ENCODE measurements around the gene UNC13A.
"Not testable (repeated sequence)": the region's sequence is repeated elsewhere in the genome, so short reads cannot be mapped to it uniquely, and the experiment has no call there.

Gene UNC13A

GRCh38 chr19:17605761-17606589 is 82.2 kb downstream of the UNC13A start:
- peak; percentile 46 to 74 (median 64) for DNase-seq (ENCODE audit: low read depth in 4 of 4, low spot score in 1 of 4)

GRCh38 chr19:17605117-17605516 is 83.0 kb downstream of the UNC13A start:
- DNase-seq (ENCODE audit: low read depth in 4 of 4, low spot score in 1 of 4) = no peak

- no peak for DNase-seq (ENCODE audit: low read depth in 4 of 4, low spot score in 1 of 4)
These were observed 83.7 kb downstream of the UNC13A start for GRCh38 chr19:17604372-17605025.

GRCh38 chr19:17602872-17603510 is 85.2 kb downstream of the UNC13A start:
- DNase-seq (ENCODE audit: low read depth in 4 of 4, low spot score in 1 of 4) = no peak

- DNase-seq (ENCODE audit: low read depth in 4 of 4, low spot score in 1 of 4) = no peak
These were observed 85.9 kb downstream of the UNC13A start for GRCh38 chr19:17602217-17602616.

- no peak for DNase-seq (ENCODE audit: low read depth in 4 of 4, low spot score in 1 of 4)
These were observed 86.5 kb downstream of the UNC13A start for GRCh38 chr19:17601683-17602082.

GRCh38 chr19:17599780-17600179 is 88.4 kb downstream of the UNC13A start:
- DNase-seq (ENCODE audit: low read depth in 4 of 4, low spot score in 1 of 4) = no peak

- no peak for DNase-seq (ENCODE audit: low read depth in 4 of 4, low spot score in 1 of 4)
These were observed 89.2 kb downstream of the UNC13A start for GRCh38 chr19:17598953-17599352.

- not testable (repeated sequence) for DNase-seq (ENCODE audit: low read depth in 4 of 4, low spot score in 1 of 4)
These were observed 90.1 kb downstream of the UNC13A start for GRCh38 chr19:17598063-17598462.

- DNase-seq (ENCODE audit: low read depth in 4 of 4, low spot score in 1 of 4) = not testable (repeated sequence)
These were observed 93.9 kb downstream of the UNC13A start for GRCh38 chr19:17594296-17594695.

GRCh38 chr19:17590866-17591265 is 97.3 kb downstream of the UNC13A start:
- DNase-seq (ENCODE audit: low read depth in 4 of 4, low spot score in 1 of 4) = no peak

- not testable (repeated sequence) for DNase-seq (ENCODE audit: low read depth in 4 of 4, low spot score in 1 of 4)
These were observed 102.8 kb downstream of the UNC13A start for GRCh38 chr19:17585395-17585794.

GRCh38 chr19:17584132-17584531 is 104.0 kb downstream of the UNC13A start:
- no peak for DNase-seq (ENCODE audit: low read depth in 4 of 4, low spot score in 1 of 4)

GRCh38 chr19:17582613-17583012 is 105.5 kb downstream of the UNC13A start:
- DNase-seq (ENCODE audit: low read depth in 4 of 4, low spot score in 1 of 4) = no peak

- DNase-seq (ENCODE audit: low read depth in 4 of 4, low spot score in 1 of 4) = no peak
These were observed 106.8 kb downstream of the UNC13A start for GRCh38 chr19:17581211-17581874.

GRCh38 chr19:17580470-17581144 is 107.5 kb downstream of the UNC13A start:
- no peak for DNase-seq (ENCODE audit: low read depth in 4 of 4, low spot score in 1 of 4)

GRCh38 chr19:17579661-17580244 is 108.4 kb downstream of the UNC13A start:
- peak in 1 of 4 experiments; percentile 23 for DNase-seq (ENCODE audit: low read depth in 4 of 4, low spot score in 1 of 4)

GRCh38 chr19:17577457-17578097 is 110.6 kb downstream of the UNC13A start:
- DNase-seq (ENCODE audit: low read depth in 4 of 4, low spot score in 1 of 4) = no peak

GRCh38 chr19:17576758-17577456 is 111.2 kb downstream of the UNC13A start:
- peak in 1 of 4 experiments; percentile 38 for DNase-seq (ENCODE audit: low read depth in 4 of 4, low spot score in 1 of 4)
